Stimulated activated CD4-positive, alpha-beta T cell treated with anti-CD3 and anti-CD28 coated beads, Interleukin-15, amount 100 ng/mL, for 24 hours (primary cell): Measurements from ENCODE around the gene C14orf39.
"Not testable (repeated sequence)": the region's sequence is repeated elsewhere in the genome, so short reads cannot be mapped to it uniquely, and the experiment has no call there.

Experiments used
- DNase-seq: peaks from one replicate; pipeline ENCODE4 v3.0.0-alpha.2; 2020

Gene C14orf39

GRCh38 chr14:60488175-60488574, 2.3 kb upstream of the C14orf39 start:
- no peak for DNase-seq

GRCh38 chr14:60487211-60487610, 1.3 kb upstream of the C14orf39 start:
- DNase-seq, result no peak

DNA sequence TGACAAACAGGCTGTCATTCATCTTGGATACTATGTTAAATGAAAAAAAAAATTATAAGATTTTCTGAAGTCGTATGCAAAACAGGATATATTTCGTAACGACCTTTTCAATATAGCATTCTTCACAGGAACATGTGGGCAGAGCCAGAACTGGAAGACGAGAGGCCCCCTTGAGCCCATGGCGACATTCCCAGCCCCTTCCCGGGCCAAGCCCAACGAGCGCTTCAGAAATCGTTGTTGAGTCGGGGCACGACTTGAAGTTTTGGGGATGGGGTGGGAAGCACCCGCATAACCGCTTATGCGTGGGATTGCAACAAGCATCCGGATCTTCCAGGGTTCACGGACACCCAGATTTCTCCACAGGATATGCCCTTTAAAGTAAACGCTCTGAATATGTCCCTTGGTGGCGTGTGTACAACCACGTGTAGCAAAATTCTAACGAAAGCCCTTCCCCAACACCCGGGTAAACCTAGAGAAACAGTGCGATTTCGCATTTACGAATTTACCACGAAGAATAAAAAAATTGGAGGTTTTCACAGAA, 736 bp downstream of the C14orf39 start:
- DNase-seq, result no peak

DNA sequence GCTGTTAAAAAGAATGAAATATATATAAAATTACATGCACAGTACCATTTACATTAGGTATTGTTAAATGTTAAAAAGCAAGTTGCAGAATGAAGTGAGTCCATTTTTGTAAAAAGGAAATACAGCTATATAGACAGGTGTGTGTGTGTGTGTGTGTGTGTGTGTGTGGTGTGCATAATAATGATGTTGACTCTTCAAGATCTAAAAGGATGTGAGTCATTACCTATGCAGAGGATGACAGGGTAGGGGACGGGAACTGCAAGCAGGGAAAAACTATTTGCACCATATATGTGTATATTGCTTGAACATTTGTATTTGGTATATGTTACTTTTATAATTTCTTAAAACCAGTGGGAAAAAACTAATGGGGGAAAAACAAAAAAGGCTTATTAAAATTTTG, 3.1 kb downstream of the C14orf39 start:
- DNase-seq, result no peak

DNA sequence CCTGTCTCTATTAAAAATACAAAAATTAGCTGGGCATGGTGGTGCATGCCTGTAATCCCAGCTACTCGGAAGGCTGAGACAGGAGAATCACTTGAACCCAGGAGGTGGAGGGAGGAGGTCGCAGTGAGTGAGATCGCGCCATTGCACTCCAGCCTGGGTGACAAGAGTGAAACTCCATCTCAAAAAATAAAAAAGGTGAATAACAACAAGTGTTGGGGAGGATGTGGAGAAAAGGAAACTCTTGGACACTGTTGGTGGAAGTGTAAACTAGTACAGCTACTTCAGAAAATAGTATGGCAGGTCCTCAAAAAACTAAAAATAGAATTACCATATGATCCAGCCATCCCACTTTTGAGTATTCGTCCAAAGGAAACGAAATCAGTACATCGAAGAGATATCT, 5.6 kb downstream of the C14orf39 start:
- DNase-seq, result not testable (repeated sequence)

DNA sequence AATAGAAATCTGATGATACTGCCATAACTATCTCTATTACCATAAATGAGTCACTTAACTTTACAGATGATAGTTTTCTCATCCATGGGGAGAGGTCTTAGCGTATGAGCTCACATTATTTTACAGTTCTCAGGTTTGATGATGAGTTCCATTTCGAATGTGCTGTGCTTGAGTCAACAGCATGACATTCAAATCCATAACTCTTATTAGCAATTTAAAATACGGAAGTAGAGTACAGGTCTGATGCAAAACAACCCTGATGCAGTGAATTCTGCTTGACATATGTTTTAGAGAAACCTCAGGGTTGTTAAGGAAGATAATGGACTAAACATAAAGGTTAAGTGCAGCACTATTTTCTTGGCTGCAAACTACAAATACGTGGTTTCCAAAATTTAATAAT, 30.0 kb downstream of the C14orf39 start:
- DNase-seq, result no peak

GRCh38 chr14:60430276-60430675, 55.6 kb downstream of the C14orf39 start:
- no peak for DNase-seq

GRCh38 chr14:60420050-60420449, 65.8 kb downstream of the C14orf39 start:
- DNase-seq, result no peak

DNA sequence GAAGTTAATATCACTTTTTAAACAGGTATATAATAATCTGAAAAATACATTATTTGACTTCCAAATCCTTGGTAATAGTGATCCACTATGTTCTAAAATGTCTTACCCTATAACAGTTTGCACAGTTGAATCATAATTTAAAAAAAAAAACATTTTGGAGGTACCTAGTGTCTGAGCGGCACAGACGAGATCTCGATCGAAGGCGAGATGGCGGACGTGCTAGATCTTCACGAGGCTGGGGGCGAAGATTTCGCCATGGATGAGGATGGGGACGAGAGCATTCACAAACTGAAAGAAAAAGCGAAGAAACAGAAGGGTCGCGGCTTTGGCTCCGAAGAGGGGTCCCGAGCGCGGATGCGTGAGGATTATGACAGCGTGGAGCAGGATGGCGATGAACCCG, 88.3 kb downstream of the C14orf39 start:
- not testable (repeated sequence) for DNase-seq

- DNase-seq, result no peak
Observed at GRCh38 chr14:60396718-60397343, 89.0 kb downstream of the C14orf39 start.
